Activated CD4-positive, alpha-beta memory T cell treated with anti-CD3 and anti-CD28 coated beads for 36 hours (primary cell): ENCODE measurements around the gene DCAF4L1. TPM values are rescaled to one million over a fixed set of nuclear protein-coding genes. Genes with fewer than 3 reads are reported as not detected.

Source experiments
- CTCF ChIA-PET: fragments of 350-600 bp; sonication (Branson Sonifier 250); formaldehyde crosslinking; loops from one replicate; lab custom pipeline; 2021; ENCODE audit warnings: antibody characterized with exemption, inconsistent platforms; lab: Charles Lee
- POLR2A ChIA-PET: fragments of 350-600 bp; sonication (Branson Sonifier 250); formaldehyde crosslinking; loops from one replicate; lab custom pipeline; 2021; ENCODE audit warnings: antibody characterized with exemption; lab: Charles Lee
- DNase-seq: peaks from one replicate; pipeline ENCODE4 v3.0.0-alpha.2; 2020
- H3K27ac Mint-ChIP-seq: one replicate; pipeline ENCODE4 v1.8.0; 2021; ENCODE audit warnings: mixed read lengths
- H3K27me3 Mint-ChIP-seq: one replicate; pipeline ENCODE4 v1.8.0; 2021; ENCODE audit warnings: mixed read lengths
- H3K36me3 Mint-ChIP-seq: one replicate; pipeline ENCODE4 v1.8.0; 2021; ENCODE audit warnings: mixed read lengths
- H3K4me1 Mint-ChIP-seq: one replicate; pipeline ENCODE4 v1.8.0; 2021; ENCODE audit warnings: low read depth, mixed read lengths
- H3K4me3 Mint-ChIP-seq: one replicate; pipeline ENCODE4 v1.8.0; 2021; ENCODE audit warnings: mild to moderate bottlenecking, mixed read lengths
- H3K9me3 Mint-ChIP-seq: one replicate; pipeline ENCODE4 v1.8.0; 2021; ENCODE audit warnings: mixed read lengths
- intact Hi-C: fragments of 100-400 bp; cut with micrococcal nuclease; formaldehyde crosslinking; loops from one replicate; pipeline ENCODE4 v1.15.1; 2023
- total RNA-seq, 2 experiments: library from RNA; stranded (reverse); gene quantifications; one replicate each; pipeline ENCODE4 v1.2.3, GENCODE V29; 2021

DCAF4L1 gene
- total RNA-seq, 2 experiments from 2014 or later = 0.10 to 0.17 TPM

DNA sequence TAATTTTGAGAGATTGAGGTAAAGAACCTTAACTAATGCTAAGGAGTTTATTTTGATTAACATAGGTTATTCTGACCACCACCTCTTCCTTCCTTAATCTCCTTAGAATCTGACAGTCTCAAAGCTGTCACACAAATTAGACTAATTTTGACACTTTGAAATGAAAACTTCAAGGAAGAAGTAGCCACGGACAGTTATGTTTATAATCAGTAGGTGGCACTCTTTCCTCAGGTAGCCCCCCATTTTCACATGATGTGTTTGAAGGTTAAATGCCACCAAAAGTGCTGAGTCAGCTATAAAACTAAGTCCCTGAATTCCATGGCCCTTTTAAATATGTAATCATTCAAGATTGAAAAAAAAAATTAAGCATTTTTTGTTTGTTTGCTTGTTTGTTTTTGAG lies 23.9 kb upstream of the DCAF4L1 start:
- POLR2A ChIA-PET = interaction anchor here (0.7 kb wide), 1 partner anchor 150 kb away, joined by 3 read pairs; no protein-coding TSS in a partner anchor
- no peak overlapping the region for H3K4me3 Mint-ChIP-seq
- no peaks in the 10 kb centered on the region for H3K27me3 Mint-ChIP-seq
- peaks cover 15% of the 10 kb centered on the region for H3K36me3 Mint-ChIP-seq
- no peak for DNase-seq
- intact Hi-C loops = no loop called here
- no peak overlapping the region for H3K27ac Mint-ChIP-seq
- H3K4me1 Mint-ChIP-seq = no peaks in the 10 kb centered on the region
- CTCF ChIA-PET = interaction anchor here (1.2 kb wide), 1 partner anchor 562 kb away, joined by 4 read pairs; no protein-coding TSS in a partner anchor
- H3K9me3 Mint-ChIP-seq = no peaks in the 10 kb centered on the region

- POLR2A ChIA-PET = no interaction called here
- DNase-seq = no peak
Observed at GRCh38 chr4:41963105-41963504, 18.5 kb upstream of the DCAF4L1 start.

DNA sequence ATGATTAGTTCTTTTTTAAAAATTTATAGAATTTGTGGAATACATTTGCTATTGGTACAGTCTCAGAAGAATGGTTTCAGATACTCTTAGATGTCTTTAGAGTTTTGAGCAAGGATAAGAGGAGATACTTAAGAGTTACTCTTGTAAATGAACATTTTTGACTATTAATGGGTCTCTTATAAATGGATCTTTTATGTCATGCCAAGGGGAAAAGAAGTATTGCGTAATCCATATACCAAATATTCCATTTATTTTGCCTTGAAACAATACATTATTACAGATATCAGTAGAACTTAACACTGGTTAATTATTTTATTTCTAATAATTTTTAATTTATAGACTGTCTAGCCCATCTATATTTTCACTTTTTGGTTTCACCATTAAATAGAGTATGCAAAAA lies 17.2 kb upstream of the DCAF4L1 start:
- peaks cover 17% of the 10 kb centered on the region for H3K9me3 Mint-ChIP-seq
- H3K4me1 Mint-ChIP-seq = no peaks in the 10 kb centered on the region
- DNase-seq = no peak
- no peak overlapping the region for H3K27ac Mint-ChIP-seq
- intact Hi-C loops = no loop called here
- H3K36me3 Mint-ChIP-seq = peaks cover 6% of the 10 kb centered on the region
- ChIA-PET POLR2A (no interaction called here), CTCF (interaction anchor here (1.3 kb wide), 1 partner anchor 17 kb away, joined by 3 read pairs; no protein-coding TSS in a partner anchor)
- H3K27me3 Mint-ChIP-seq = no peaks in the 10 kb centered on the region
- no peak overlapping the region for H3K4me3 Mint-ChIP-seq

More at GRCh38 chr4:41963105-41963504, 18.5 kb upstream of the DCAF4L1 start:
- intact Hi-C loops = no loop called here
- Mint-ChIP-seq H3K4me3 (no peak overlapping the region), H3K27ac (no peak overlapping the region), H3K27me3 (no peaks in the 10 kb centered on the region), H3K9me3 (peaks cover 6% of the 10 kb centered on the region), H3K4me1 (no peaks in the 10 kb centered on the region), H3K36me3 (peaks cover 2% of the 10 kb centered on the region)
- CTCF ChIA-PET = interaction anchor here (0.6 to 1.3 kb wide), 5 partner anchors 9 to 698 kb away, joined by 3 to 5 read pairs (median 4); no protein-coding TSS in a partner anchor

- intact Hi-C loops = no loop called here
- Mint-ChIP-seq H3K9me3 (peaks cover 18% of the 10 kb centered on the region), H3K27me3 (no peaks in the 10 kb centered on the region), H3K27ac (no peak overlapping the region), H3K4me1 (no peaks in the 10 kb centered on the region), H3K36me3 (peaks cover 6% of the 10 kb centered on the region), H3K4me3 (no peak overlapping the region)
- no peak for DNase-seq
- ChIA-PET CTCF (no interaction called here), POLR2A (no interaction called here)
Observed at GRCh38 chr4:41967392-41967791, 14.2 kb upstream of the DCAF4L1 start.

GRCh38 chr4:41969671-41970070 lies 11.9 kb upstream of the DCAF4L1 start:
- Mint-ChIP-seq H3K27me3 (no peaks in the 10 kb centered on the region), H3K36me3 (peaks cover 6% of the 10 kb centered on the region), H3K4me1 (no peaks in the 10 kb centered on the region), H3K9me3 (peaks cover 18% of the 10 kb centered on the region), H3K27ac (no peak overlapping the region), H3K4me3 (no peak overlapping the region)
- ChIA-PET CTCF (no interaction called here), POLR2A (no interaction called here)
- DNase-seq = no peak
- intact Hi-C loops = no loop called here

DNA sequence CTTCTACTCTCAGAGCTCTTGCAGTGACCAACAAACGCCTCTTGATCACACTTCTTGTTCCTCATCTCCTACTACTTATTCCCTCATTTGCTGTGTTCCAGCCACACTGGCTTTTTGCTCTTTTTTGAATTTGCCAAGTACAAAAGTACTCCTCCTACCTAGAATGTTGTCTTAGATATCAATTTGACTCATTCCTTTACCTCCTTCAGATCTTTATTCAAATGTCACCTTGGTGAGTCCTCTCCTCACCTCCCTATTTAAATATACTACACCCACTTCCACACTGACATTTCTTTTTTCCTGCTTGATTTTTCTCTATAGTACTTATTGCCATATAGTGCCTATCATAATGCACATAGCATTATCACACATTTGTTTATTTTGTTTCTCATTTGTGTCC lies 6.2 kb upstream of the DCAF4L1 start:
- Mint-ChIP-seq H3K36me3 (no peaks in the 10 kb centered on the region), H3K9me3 (no peaks in the 10 kb centered on the region), H3K27me3 (no peaks in the 10 kb centered on the region), H3K4me1 (no peaks in the 10 kb centered on the region), H3K27ac (no peak overlapping the region), H3K4me3 (no peak overlapping the region)
- intact Hi-C loops = no loop called here
- no peak for DNase-seq
- ChIA-PET POLR2A (no interaction called here), CTCF (no interaction called here)

- ChIA-PET POLR2A (no interaction called here), CTCF (interaction anchor here (0.6 kb wide), 1 partner anchor 13 kb away, joined by 5 read pairs; no protein-coding TSS in a partner anchor)
- Mint-ChIP-seq H3K27me3 (no peaks in the 10 kb centered on the region), H3K36me3 (no peaks in the 10 kb centered on the region), H3K9me3 (no peaks in the 10 kb centered on the region), H3K27ac (no peak overlapping the region), H3K4me1 (no peaks in the 10 kb centered on the region), H3K4me3 (no peak overlapping the region)
- intact Hi-C loops = no loop called here
- DNase-seq = no peak
Observed at GRCh38 chr4:41976775-41977516, 4.6 kb upstream of the DCAF4L1 start.

GRCh38 chr4:41977709-41978108 lies 3.8 kb upstream of the DCAF4L1 start:
- ChIA-PET POLR2A (no interaction called here), CTCF (interaction anchor here (0.6 kb wide), 1 partner anchor 14 kb away, joined by 5 read pairs; no protein-coding TSS in a partner anchor)
- DNase-seq = no peak
- Mint-ChIP-seq H3K4me3 (no peak overlapping the region), H3K4me1 (no peaks in the 10 kb centered on the region), H3K27ac (no peak overlapping the region), H3K27me3 (no peaks in the 10 kb centered on the region), H3K9me3 (no peaks in the 10 kb centered on the region), H3K36me3 (no peaks in the 10 kb centered on the region)
- intact Hi-C loops = no loop called here

GRCh38 chr4:41982716-41983115 lies 1.2 kb downstream of the DCAF4L1 start:
- no peak for DNase-seq
- Mint-ChIP-seq H3K27ac (no peak overlapping the region), H3K4me1 (no peaks in the 10 kb centered on the region), H3K4me3 (no peak overlapping the region), H3K9me3 (no peaks in the 10 kb centered on the region), H3K27me3 (peaks cover 1% of the 10 kb centered on the region), H3K36me3 (no peaks in the 10 kb centered on the region)
- POLR2A ChIA-PET = no interaction called here
- CTCF ChIA-PET = no interaction called here
- intact Hi-C loops = no loop called here

- no peak overlapping the region for H3K4me3 Mint-ChIP-seq
- H3K9me3 Mint-ChIP-seq = no peaks in the 10 kb centered on the region
- CTCF ChIA-PET = no interaction called here
- peaks cover under 1% of the 10 kb centered on the region for H3K36me3 Mint-ChIP-seq
- intact Hi-C loops = no loop called here
- no peak overlapping the region for H3K27ac Mint-ChIP-seq
- no peak for DNase-seq
- POLR2A ChIA-PET = no interaction called here
- H3K4me1 Mint-ChIP-seq = peaks cover 9% of the 10 kb centered on the region
- peaks cover 1% of the 10 kb centered on the region for H3K27me3 Mint-ChIP-seq
Observed at GRCh38 chr4:41985151-41985550, 3.6 kb downstream of the DCAF4L1 start.

DNA sequence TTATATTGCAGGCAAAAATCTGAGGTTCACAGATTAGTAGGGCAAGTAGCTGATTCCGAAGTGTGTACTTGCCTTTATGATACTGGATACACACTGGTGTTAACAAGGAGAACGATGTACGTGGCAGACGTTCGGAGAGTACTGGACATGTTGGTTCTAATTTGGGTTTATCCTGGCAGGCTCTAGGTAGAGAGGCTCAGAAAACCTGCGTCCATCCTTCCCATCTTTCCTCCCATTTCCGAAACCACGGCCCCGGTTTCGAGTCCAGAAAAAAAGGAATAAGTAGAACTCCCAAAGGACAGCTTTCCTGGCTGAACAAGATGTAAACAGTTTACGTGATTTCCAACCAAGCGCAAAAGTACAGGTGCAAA lies 8.4 kb downstream of the DCAF4L1 start:
- H3K36me3 Mint-ChIP-seq = peaks cover 4% of the 10 kb centered on the region
- peaks cover 25% of the 10 kb centered on the region for H3K4me1 Mint-ChIP-seq
- H3K27ac Mint-ChIP-seq = peak overlapping the region; percentile 89
- intact Hi-C loops = loop anchor here (1.0 kb wide), 1 partner anchor 55 kb away; the partner anchor contains the start of gene TMEM33
- H3K4me3 Mint-ChIP-seq = peak overlapping the region; percentile 98
- H3K9me3 Mint-ChIP-seq = no peaks in the 10 kb centered on the region
- ChIA-PET CTCF (interaction anchor here (0.8 kb wide), 1 partner anchor 11 kb away, joined by 3 read pairs; no protein-coding TSS in a partner anchor), POLR2A (interaction anchor here (0.6 to 3.0 kb wide), 3 partner anchors 49 to 55 kb away, joined by 3 to 10 read pairs (median 3); partner anchors contain the start of gene TMEM33)
- no peak for DNase-seq
- H3K27me3 Mint-ChIP-seq = no peaks in the 10 kb centered on the region

DNA sequence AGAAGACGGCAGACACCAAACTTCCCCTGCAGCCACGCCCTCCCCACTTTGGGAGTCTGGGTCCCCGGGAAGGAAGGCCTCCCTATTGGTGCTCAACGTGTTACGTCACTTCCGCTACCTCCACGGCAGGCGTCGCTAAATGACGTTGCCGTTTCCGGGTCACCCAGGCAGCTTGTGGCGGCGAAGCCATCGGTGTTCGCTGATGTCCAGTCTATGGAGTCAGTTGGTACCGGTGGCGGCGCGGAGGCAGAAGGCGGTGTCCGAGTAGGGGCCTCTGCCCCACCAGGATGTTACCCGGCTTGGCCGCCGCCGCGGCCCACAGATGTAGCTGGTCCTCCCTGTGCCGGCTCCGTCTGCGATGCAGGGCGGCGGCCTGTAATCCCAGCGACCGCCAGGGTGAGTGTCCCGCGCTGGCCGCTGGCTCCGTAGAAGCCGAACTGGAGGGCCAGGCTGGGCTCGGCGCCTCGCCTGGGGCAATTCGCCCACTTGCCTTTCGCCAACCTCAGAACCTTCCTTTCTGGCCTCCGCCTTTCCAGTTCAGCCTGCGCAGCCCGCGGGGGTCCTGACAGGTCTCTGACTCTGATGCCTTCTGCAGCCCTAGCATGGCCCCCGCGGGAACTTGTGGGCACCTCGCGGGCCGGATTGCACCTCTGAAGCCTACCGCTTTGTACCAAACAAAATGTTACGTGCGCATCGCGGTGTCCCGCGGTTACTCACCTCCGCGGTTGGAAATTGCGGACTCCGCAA lies 9.0 kb downstream of the DCAF4L1 start, which contains the start of gene SLC30A9:
TSS of gene SLC30A9 (plus strand) at position 166 of the 747 bp plus-strand sequence. CDS start at position 288, 122 bp downstream.
- CTCF ChIA-PET = interaction anchor here (0.8 kb wide), 1 partner anchor 10 kb away, joined by 3 read pairs; no protein-coding TSS in a partner anchor
- H3K9me3 Mint-ChIP-seq = no peaks in the 10 kb centered on the region
- H3K36me3 Mint-ChIP-seq = peaks cover 4% of the 10 kb centered on the region
- intact Hi-C loops = loop anchor here (1.0 kb wide), 1 partner anchor 55 kb away; the partner anchor contains the start of gene TMEM33
- POLR2A ChIA-PET = interaction anchor here (0.6 to 3.0 kb wide), 2 partner anchors 50 to 55 kb away, joined by 3 to 10 read pairs; partner anchors contain the start of gene TMEM33
- H3K27ac Mint-ChIP-seq = peak within 1 kb of the TSS; percentile 89
- H3K4me1 Mint-ChIP-seq = peaks cover 28% of the 10 kb centered on the region
- peak within 1 kb of the TSS; percentile 98 for H3K4me3 Mint-ChIP-seq
- no peaks in the 10 kb centered on the region for H3K27me3 Mint-ChIP-seq
- DNase-seq = peak; percentile 96
